ENCODE measurements around the gene C1QTNF8.

DNA sequence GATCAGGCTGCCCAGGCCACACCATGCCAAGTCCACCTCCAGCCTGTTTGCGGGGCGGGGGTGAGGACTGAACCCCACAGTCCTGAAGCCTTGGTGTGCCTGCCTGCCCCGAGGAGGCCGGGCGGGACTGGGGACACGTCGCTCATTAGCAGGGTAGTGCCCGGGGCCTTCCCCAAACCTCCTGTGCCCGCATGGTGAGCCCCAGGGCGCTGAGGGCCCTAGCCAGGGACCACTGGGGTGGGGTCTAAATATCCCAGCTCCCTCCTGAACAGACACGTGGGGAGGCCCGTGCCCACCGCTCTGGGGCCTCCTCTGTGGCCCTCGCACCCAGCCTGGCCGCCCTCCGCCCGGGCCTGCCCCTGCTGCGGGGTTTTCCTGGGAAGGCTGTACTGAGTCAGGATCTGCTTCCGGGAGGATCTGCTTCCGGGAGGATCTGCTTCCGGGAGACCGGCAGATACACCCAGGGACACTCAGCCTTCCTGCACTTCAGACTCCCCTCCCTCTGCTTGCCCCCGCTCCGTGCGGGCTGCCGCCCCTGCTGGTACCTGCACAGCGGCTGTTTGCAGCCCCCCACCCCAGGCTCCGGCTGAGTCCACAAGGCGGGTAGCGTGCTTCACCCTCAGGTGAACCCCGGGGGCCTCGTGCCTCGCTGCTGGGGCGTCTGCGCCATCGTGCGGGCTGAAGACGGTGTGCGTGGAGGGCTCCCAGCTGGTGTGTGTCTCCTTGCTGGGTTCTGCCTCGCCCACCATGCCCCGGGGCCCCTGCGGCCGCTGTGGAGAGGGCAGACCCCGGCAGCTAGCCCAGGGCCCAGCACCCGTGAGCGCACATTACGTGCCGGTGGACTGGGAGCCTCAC lies 33.3 kb upstream of the C1QTNF8 start:
- TF ChIP-seq, protein P1, sequence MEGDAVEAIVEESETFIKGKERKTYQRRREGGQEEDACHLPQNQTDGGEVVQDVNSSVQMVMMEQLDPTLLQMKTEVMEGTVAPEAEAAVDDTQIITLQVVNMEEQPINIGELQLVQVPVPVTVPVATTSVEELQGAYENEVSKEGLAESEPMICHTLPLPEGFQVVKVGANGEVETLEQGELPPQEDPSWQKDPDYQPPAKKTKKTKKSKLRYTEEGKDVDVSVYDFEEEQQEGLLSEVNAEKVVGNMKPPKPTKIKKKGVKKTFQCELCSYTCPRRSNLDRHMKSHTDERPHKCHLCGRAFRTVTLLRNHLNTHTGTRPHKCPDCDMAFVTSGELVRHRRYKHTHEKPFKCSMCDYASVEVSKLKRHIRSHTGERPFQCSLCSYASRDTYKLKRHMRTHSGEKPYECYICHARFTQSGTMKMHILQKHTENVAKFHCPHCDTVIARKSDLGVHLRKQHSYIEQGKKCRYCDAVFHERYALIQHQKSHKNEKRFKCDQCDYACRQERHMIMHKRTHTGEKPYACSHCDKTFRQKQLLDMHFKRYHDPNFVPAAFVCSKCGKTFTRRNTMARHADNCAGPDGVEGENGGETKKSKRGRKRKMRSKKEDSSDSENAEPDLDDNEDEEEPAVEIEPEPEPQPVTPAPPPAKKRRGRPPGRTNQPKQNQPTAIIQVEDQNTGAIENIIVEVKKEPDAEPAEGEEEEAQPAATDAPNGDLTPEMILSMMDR (IDR thresholded peaks at IDR 0.05), result no peak
- TF ChIP-seq POLR2AphosphoS5 (IDR thresholded peaks at IDR 0.05), result no peak
- no peak for TF ChIP-seq EP300 (IDR thresholded peaks at IDR 0.05; ENCODE audit: low read depth)
- TF ChIP-seq POLR2A (IDR thresholded peaks at IDR 0.05), result no peak
